GM12878 (cell line): ENCODE data around the gene KCNA1. TPM values are rescaled to one million over a fixed set of nuclear protein-coding genes. Genes with fewer than 3 reads are reported as not detected.

Experiments
- ATAC-seq: fragments of 200-7000 bp; cut with Tn5 transposase; 3 replicates; pipeline ENCODE4 v1.9.1; 2020; ENCODE audit warnings: mild to moderate bottlenecking, moderate library complexity
- BruUV-seq: library from RNA; stranded (reverse); fragments of 400-500 nt; replicated peaks from 2 replicates; lab custom pipeline; 2021; lab: Mats Ljungman, UMichigan
- CTCF ChIA-PET: fragments of 300-600 bp; sonication (Branson Sonifier 250); formaldehyde crosslinking; extraction: SDS; loops from one replicate; lab custom pipeline; 2021; ENCODE audit warnings: inconsistent platforms; lab: Yijun Ruan, JAX
- POLR2A ChIA-PET: fragments of 350-600 bp; formaldehyde crosslinking; extraction: SDS; loops from one replicate; lab custom pipeline; 2021; ENCODE audit warnings: inconsistent platforms; lab: Charles Lee
- RAD21 ChIA-PET: fragments of 300-600 bp; sonication (Branson Sonifier 250); formaldehyde crosslinking; loops from one replicate; lab custom pipeline; 2023; ENCODE audit warnings: antibody characterized with exemption; ENCODE audit not compliant: unreplicated experiment; lab: Charles Lee
- SMC1A ChIA-PET: fragments of 300-600 bp; sonication (Branson Sonifier 250); formaldehyde crosslinking; loops from one replicate; lab custom pipeline; 2023; ENCODE audit not compliant: unreplicated experiment, uncharacterized antibody; lab: Charles Lee
- DNase-seq: peaks from one replicate; pipeline ENCODE4 v3.0.0-alpha.2; 2011; ENCODE audit warnings: low read depth, low spot score
- FAIRE-seq: peaks from 3 replicates; lab custom pipeline; 2011; peaks lifted over from hg19 to GRCh38; lab: Jason Lieb, UNC
- H2AFZ ChIP-seq: 2 replicates; pipeline ENCODE4 v1.6.0; 2011; ENCODE audit warnings: low read depth, low read length, control low read depth; ENCODE audit not compliant: control insufficient read depth
- H3K27ac ChIP-seq: 2 replicates; pipeline ENCODE4 v1.5.1; 2011; ENCODE audit warnings: control low read depth; ENCODE audit not compliant: control insufficient read depth, insufficient read depth
- H3K27me3 ChIP-seq, 2 experiments: replicated peaks in 1 of 2; 2 replicates each; pipeline versions ENCODE4 v1.6.0 to v1.6.1; 2011; ENCODE audit warnings: low read length in 1 of 2; ENCODE audit not compliant: control insufficient read depth in 2 of 2, insufficient read depth in 2 of 2
- H3K36me3 ChIP-seq, 2 experiments: 2 replicates each; pipeline ENCODE4 v1.5.1; 2011; ENCODE audit warnings: low read length in 1 of 2; ENCODE audit not compliant: control insufficient read depth in 2 of 2, insufficient read depth in 2 of 2
- H3K4me1 ChIP-seq: 2 replicates; pipeline ENCODE4 v1.6.1; 2011; ENCODE audit warnings: mild to moderate bottlenecking, low read length, moderate library complexity, mixed read lengths; ENCODE audit not compliant: control insufficient read depth, insufficient read depth
- H3K4me2 ChIP-seq: 2 replicates; pipeline ENCODE4 v1.6.0; 2011; ENCODE audit warnings: control low read depth; ENCODE audit not compliant: control insufficient read depth, insufficient read depth
- H3K4me3 ChIP-seq: fragments of 200-600 bp; sonication (generic); 2 replicates; pipeline ENCODE4 v1.5.1; 2016
- H3K79me2 ChIP-seq: 2 replicates; pipeline ENCODE4 v1.6.0; 2011; ENCODE audit warnings: low read length; ENCODE audit not compliant: control insufficient read depth, insufficient read depth
- H3K9ac ChIP-seq: 2 replicates; pipeline ENCODE4 v1.8.0; 2011; ENCODE audit warnings: low read length, control low read depth, mixed read lengths; ENCODE audit not compliant: control insufficient read depth, insufficient read depth
- H3K9me3 ChIP-seq: replicated peaks from 3 replicates; pipeline ENCODE4 v1.5.1; 2011; ENCODE audit warnings: mild to moderate bottlenecking, low read length; ENCODE audit not compliant: control insufficient read depth, insufficient read depth
- H4K20me1 ChIP-seq: 2 replicates; pipeline ENCODE4 v1.6.0; 2011; ENCODE audit not compliant: control insufficient read depth, insufficient read depth
- EED ChIP-seq: sonication (generic); IDR thresholded peaks from 2 replicates; pipeline ENCODE4 v1.6.1; 2016; ENCODE audit warnings: antibody characterized with exemption, low read depth
- EZH2 ChIP-seq: IDR thresholded peaks from 2 replicates; pipeline ENCODE4 v1.6.1; 2012; ENCODE audit warnings: low read depth, mild to moderate bottlenecking, control low read depth, inconsistent platforms, low read length, borderline replicate concordance; ENCODE audit not compliant: control insufficient read depth
- FOS ChIP-seq: IDR thresholded peaks from 3 replicates; pipeline ENCODE4 v1.6.1; 2011; ENCODE audit warnings: borderline replicate concordance; ENCODE audit not compliant: insufficient read length; ENCODE audit errors: extremely low read depth
- PAX8 ChIP-seq: fragments of 450-650 bp; IDR thresholded peaks from 2 replicates; pipeline ENCODE4 v1.6.1; 2017; ENCODE audit warnings: mild to moderate bottlenecking, moderate library complexity
- ZNF592 ChIP-seq: fragments of 450-650 bp; IDR thresholded peaks from 2 replicates; pipeline ENCODE4 v1.6.1; 2017; ENCODE audit warnings: mild to moderate bottlenecking, moderate library complexity
- WGBS: methylation state at CpG from one replicate; pipeline ENCODE4 v1.1.6; 2016; ENCODE audit warnings: low lambda C conversion rate; ENCODE audit not compliant: insufficient replicate concordance, insufficient coverage; ENCODE audit errors: missing lambda C conversion rate; 5-methylcytosine and 5-hydroxymethylcytosine counted together
- in situ Hi-C: fragments of 300-500 bp; cut with MboI; formaldehyde crosslinking; loops from 9 replicates; pipeline ENCODE4 v1.14.3; 2018; ENCODE audit warnings: mixed read lengths
- intact Hi-C: fragments of 100-400 bp; cut with micrococcal nuclease; formaldehyde crosslinking; loops from one replicate; pipeline ENCODE4 v1.14.2; 2022; ENCODE audit not compliant: unreplicated experiment
- polyA plus RNA-seq, 11 experiments: library from polyadenylated mRNA; depleted of rRNA in 4 of 11; unstranded in 6 of 11; stranded (reverse) in 5 of 11; fragments of >200 nt; fragmentation: Nextera tagmentation in 4 of 11; fragmentation: Illumina TruSeq in 1 of 11; extraction: Ambion mirVana in 4 of 11; extraction: Trizol in 1 of 11; gene quantifications; 1 replicate in 1 of 11; 2 replicates in 10 of 11; pipeline versions ENCODE4 v1.2.1 to v1.2.3, GENCODE V29; 2011 to 2016; ENCODE audit warnings: inconsistent platforms in 2 of 11, missing spikeins in 2 of 11, low read depth in 1 of 11
- total RNA-seq, 4 experiments: library from RNA; depleted of rRNA in 3 of 4; stranded (reverse); fragments of >200 nt in 3 of 4; fragmentation: Illumina TruSeq in 1 of 4; extraction: Trizol in 1 of 4; gene quantifications; 2 replicates each; pipeline versions ENCODE4 v1.2.1 to v1.2.3, GENCODE V29; 2013 to 2021

KCNA1 gene
- total and polyA plus RNA-seq, 10 of the 15 experiments (the other 5 are each of a cell fraction or from before 2014, with no cell fraction given), result 0.05 to 0.77 (median 0.33) TPM

GRCh38 chr12:4959381-4959780, 49.7 kb downstream of the KCNA1 start (continued):
- no peak for TF ChIP-seq ZNF592
- no peak for TF ChIP-seq EED
- TF ChIP-seq FOS, result no peak

GRCh38 chr12:4960030-4960429, 50.3 kb downstream of the KCNA1 start:
- FAIRE-seq, result no peak
- no peaks in the 10 kb centered on the region for H3K27me3 ChIP-seq
- in situ Hi-C loops (no loop called here), intact Hi-C loops (no loop called here)
- no peaks in the 10 kb centered on the region for H3K9me3 ChIP-seq
- no peak overlapping the region for H3K9ac ChIP-seq
- ChIA-PET CTCF (interaction anchor here (1.4 to 4.2 kb wide), 2 partner anchors 11 to 103 kb away, joined by 3 to 17 read pairs; no protein-coding TSS in a partner anchor), SMC1A (interaction anchor here (1.5 kb wide), 1 partner anchor 21 kb away, joined by 4 read pairs; no protein-coding TSS in a partner anchor), POLR2A (no interaction called here), RAD21 (no interaction called here)
- no peak overlapping the region; the same call in 1 of the 2 replicates for H2AFZ ChIP-seq
- H3K27ac ChIP-seq, result no peak overlapping the region
- 46% methylated on average over 13 of the region's 13 CpGs for WGBS
- peaks cover 4% of the 10 kb centered on the region for H3K4me1 ChIP-seq
- BruUV-seq, result no TSS peak
- no peak overlapping the region for H3K4me2 ChIP-seq
- H4K20me1 ChIP-seq, result no peaks in the 10 kb centered on the region
- no peak for DNase-seq
- no peak overlapping the region for H3K4me3 ChIP-seq
- ATAC-seq, result no peak
- no peaks in the 10 kb centered on the region for H3K36me3 ChIP-seq
- H3K79me2 ChIP-seq, result no peaks in the 10 kb centered on the region
- TF ChIP-seq PAX8 (no peak), EZH2 (no peak)
